Measurements from ENCODE around the gene MYBPC1. TPM values are rescaled to one million over a fixed set of nuclear protein-coding genes. Genes with fewer than 3 reads are reported as not detected.

Gene MYBPC1
- polyA plus RNA-seq, 1 of the 3 experiments (the other 2 are of a cell fraction), result not detected

DNA sequence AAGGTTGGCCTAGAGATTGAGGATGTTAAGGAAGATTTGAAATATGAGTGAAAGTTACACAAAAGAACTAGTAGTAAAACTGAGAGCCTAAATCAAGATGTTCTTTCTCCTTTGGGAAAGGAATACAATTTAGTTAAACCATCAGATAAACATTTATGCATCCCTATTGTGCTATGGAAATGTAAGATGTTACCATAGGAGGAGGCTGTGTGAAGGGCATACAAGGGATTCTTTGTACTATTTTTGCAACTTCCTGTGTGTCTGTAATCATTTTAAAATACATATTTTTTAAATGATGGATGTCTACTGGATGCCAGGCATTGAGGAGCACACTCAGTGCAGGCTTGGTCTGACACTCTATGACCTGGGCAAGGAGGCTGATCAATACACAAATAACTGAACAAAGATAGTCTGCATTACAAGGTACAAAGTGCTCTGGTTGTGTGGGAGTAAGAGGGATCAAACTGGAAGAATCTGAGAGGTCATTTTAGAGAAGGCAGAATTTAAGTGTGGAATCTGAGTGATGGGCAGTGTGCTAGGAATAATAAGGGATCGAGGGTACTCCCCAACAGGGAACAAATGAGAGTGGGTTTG lies 96.8 kb downstream of the MYBPC1 start (continued):
- TF ChIP-seq RAD21 (IDR thresholded peaks at IDR 0.05; ENCODE audit: low read length), result no peak
- TF ChIP-seq MEF2A (IDR thresholded peaks at IDR 0.05; ENCODE audit: borderline replicate concordance, low read depth), result no peak
- no peak for TF ChIP-seq RXRA (IDR thresholded peaks at IDR 0.05; ENCODE audit: borderline replicate concordance, low read depth)
- no peak for TF ChIP-seq TAF1 (IDR thresholded peaks at IDR 0.05; ENCODE audit: borderline replicate concordance, low read depth, low read length)

- no peak overlapping the region for H3K9ac ChIP-seq
- no peak overlapping the region for H3K4me2 ChIP-seq
- 66% methylated on average over 2 of the region's 2 CpGs for WGBS (ENCODE audit: low lambda C conversion rate)
- POLR2A ChIA-PET, result no interaction called here
- H2AFZ ChIP-seq (ENCODE audit: low read depth), result no peak overlapping the region
- no peaks in the 10 kb centered on the region for H3K27me3 ChIP-seq (ENCODE audit: insufficient read depth)
- H3K27ac ChIP-seq (ENCODE audit: low read depth in 2 of 2, low read length in 1 of 2), result no peak overlapping the region
- H4K20me1 ChIP-seq (ENCODE audit: insufficient read depth), result no peaks in the 10 kb centered on the region
- TF ChIP-seq FOXJ3 (CRISPR knock-in tag; IDR thresholded peaks at IDR 0.05), result no peak
- TF ChIP-seq PBX3 (IDR thresholded peaks at IDR 0.05), result no peak
- TF ChIP-seq FOSL2 (IDR thresholded peaks at IDR 0.05; ENCODE audit: borderline replicate concordance, low read depth), result no peak
- no peak for TF ChIP-seq RAD21 (IDR thresholded peaks at IDR 0.05; ENCODE audit: low read length)
- H3K9me3 ChIP-seq, result no peaks in the 10 kb centered on the region
- peaks cover 3% of the 10 kb centered on the region for H3F3A ChIP-seq (replicated peaks; ENCODE audit: insufficient read depth)
- no peak overlapping the region for H3K4me3 ChIP-seq (ENCODE audit: low read depth in 2 of 2, low read length in 1 of 2)
- H3K4me1 ChIP-seq (ENCODE audit: control insufficient read depth in 1 of 2, insufficient read depth in 2 of 2, low read depth in 1 of 2, low read length in 1 of 2), result peaks cover 0 to 11% of the 10 kb centered on the region in 2 experiments; a peak in 2 of 4 replicates
- H3K36me3 ChIP-seq (replicated peaks in 1 of 2; ENCODE audit: control insufficient read depth in 1 of 2, insufficient read depth in 2 of 2, low read length in 1 of 2), result no peaks in the 10 kb centered on the region
- DNase-seq, result no peak
- no peaks in the 10 kb centered on the region for H3K9me2 ChIP-seq
- peaks cover 10% of the 10 kb centered on the region; the same call in 1 of the 2 replicates for H3K79me2 ChIP-seq (ENCODE audit: insufficient read depth)
- CTCF ChIA-PET, result no interaction called here
These were observed 99.6 kb downstream of the MYBPC1 start for GRCh38 chr12:101694297-101694848.

DNA sequence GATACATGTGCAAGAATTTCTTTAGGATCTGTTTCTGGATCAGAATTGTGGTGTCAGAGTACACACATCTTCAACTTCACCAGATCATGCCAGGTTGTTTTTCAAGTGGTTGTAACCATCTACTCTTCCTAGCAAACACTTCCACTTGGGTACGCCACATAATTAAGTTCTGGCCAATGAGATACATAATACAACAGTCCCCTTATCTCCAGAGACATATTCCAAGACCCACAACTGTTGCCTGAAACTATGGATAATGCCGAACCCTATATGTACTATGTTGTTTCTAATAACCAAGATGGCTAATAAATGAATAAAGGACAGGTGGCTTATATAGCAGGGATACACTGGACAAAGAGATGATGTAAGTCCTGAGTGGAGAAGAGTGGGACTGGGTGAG lies 100.2 kb downstream of the MYBPC1 start:
- no peaks in the 10 kb centered on the region for H4K20me1 ChIP-seq (ENCODE audit: insufficient read depth)
- no peak for TF ChIP-seq SMC3 (IDR thresholded peaks at IDR 0.05; ENCODE audit: low read depth, low read length)
- TF ChIP-seq USF1 (IDR thresholded peaks at IDR 0.05; ENCODE audit: borderline replicate concordance, low read depth), result no peak
- TF ChIP-seq CTCF (IDR thresholded peaks at IDR 0.05), result no peak
- TF ChIP-seq GABPA (IDR thresholded peaks at IDR 0.05; ENCODE audit: low read depth), result no peak
- no peak for TF ChIP-seq GATA2 (CRISPR knock-in tag; IDR thresholded peaks at IDR 0.05)
- no peak for TF ChIP-seq USF2 (IDR thresholded peaks at IDR 0.05; ENCODE audit: borderline replicate concordance, low read depth, low read length)
- TF ChIP-seq MXI1 (IDR thresholded peaks at IDR 0.05; ENCODE audit: low read depth, low read length), result no peak
- TF ChIP-seq RAD21 (IDR thresholded peaks at IDR 0.05; ENCODE audit: low read length), result no peak
- TF ChIP-seq REST (IDR thresholded peaks at IDR 0.05; ENCODE audit: low read depth, low read length), result no peak
- no peak for TF ChIP-seq RCOR1 (IDR thresholded peaks at IDR 0.05; ENCODE audit: low read length)

More for the DNA sequence above, 100.2 kb downstream of the MYBPC1 start:
- Histone ChIP-seq H3K36me3 (replicated peaks in 1 of 2; ENCODE audit: control insufficient read depth in 1 of 2, insufficient read depth in 2 of 2, low read length in 1 of 2) (no peaks in the 10 kb centered on the region), H3K9me3 (no peaks in the 10 kb centered on the region), H3K9me2 (no peaks in the 10 kb centered on the region), H3K9ac (no peak overlapping the region), H3K27me3 (ENCODE audit: insufficient read depth) (no peaks in the 10 kb centered on the region), H2AFZ (ENCODE audit: low read depth) (no peak overlapping the region), H3K27ac (ENCODE audit: low read depth in 2 of 2, low read length in 1 of 2) (no peak overlapping the region), H3F3A (replicated peaks; ENCODE audit: insufficient read depth) (peaks cover 3% of the 10 kb centered on the region), H3K79me2 (ENCODE audit: insufficient read depth) (peaks cover 15% of the 10 kb centered on the region; the same call in 1 of the 2 replicates), H3K4me1 (ENCODE audit: control insufficient read depth in 1 of 2, insufficient read depth in 2 of 2, low read depth in 1 of 2, low read length in 1 of 2) (peaks cover 0 to 11% of the 10 kb centered on the region in 2 experiments; a peak in 2 of 4 replicates), H3K4me3 (ENCODE audit: low read depth in 2 of 2, low read length in 1 of 2) (no peak overlapping the region), H3K4me2 (no peak overlapping the region)
- DNase-seq, result no peak
- ChIA-PET CTCF (no interaction called here), POLR2A (no interaction called here)
- 93% methylated on average over 2 of the region's 2 CpGs for WGBS (ENCODE audit: low lambda C conversion rate)

All from SK-N-SH (cell line).